Stimulated activated CD4-positive, alpha-beta T cell treated with anti-CD3 and anti-CD28 coated beads, Interleukin-12 subunit alpha, Interleukin-12 subunit beta, amount 100 ng/mL, for 4 hours (primary cell): Measurements from ENCODE around the gene WDR86.

Experiments
- DNase-seq: peaks from one replicate; pipeline ENCODE4 v3.0.0-alpha.2; 2020

Gene WDR86

DNA sequence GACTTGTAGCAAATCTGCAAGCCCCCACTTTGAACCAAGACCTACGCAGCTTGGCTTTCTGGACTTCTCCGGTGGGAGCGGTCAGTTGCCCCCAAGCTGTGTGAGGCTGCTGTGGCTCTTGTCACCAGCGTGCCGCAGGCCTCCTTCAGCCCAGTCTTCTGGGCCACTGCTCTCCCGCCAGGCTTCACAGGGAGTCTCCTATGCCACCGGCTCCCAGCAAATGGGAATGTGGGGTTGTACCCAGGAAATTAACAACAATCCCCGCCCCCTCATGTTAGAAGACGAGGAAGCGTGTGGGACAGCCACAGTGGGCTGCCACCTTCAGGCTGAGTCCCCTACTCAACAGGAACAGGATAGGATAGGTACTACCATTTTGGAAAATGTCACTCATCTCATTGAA lies 4.2 kb downstream of the WDR86 start:
- no peak for DNase-seq

DNA sequence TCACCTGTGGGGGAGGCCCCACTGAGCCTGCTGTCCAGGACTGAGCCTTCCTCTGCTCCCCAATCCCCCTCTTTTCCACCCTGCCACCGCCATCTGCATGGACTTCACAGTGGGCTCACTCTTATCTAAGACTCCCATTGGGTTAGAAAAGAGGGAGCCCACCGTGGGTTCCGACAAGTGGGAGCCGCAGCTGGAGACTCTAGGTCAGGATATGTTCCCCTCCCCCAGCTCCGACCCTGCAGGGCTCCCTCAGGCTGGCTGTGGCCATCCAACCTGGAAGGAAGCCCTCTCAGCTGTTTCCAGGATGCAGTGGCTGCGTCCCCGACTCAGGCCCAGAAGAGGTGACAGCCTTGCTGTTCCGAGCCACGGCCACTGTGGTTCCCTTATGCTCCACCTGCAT lies 4.8 kb downstream of the WDR86 start:
- DNase-seq = no peak

GRCh38 chr7:151404216-151405011 lies 5.4 kb downstream of the WDR86 start:
- no peak for DNase-seq

DNA sequence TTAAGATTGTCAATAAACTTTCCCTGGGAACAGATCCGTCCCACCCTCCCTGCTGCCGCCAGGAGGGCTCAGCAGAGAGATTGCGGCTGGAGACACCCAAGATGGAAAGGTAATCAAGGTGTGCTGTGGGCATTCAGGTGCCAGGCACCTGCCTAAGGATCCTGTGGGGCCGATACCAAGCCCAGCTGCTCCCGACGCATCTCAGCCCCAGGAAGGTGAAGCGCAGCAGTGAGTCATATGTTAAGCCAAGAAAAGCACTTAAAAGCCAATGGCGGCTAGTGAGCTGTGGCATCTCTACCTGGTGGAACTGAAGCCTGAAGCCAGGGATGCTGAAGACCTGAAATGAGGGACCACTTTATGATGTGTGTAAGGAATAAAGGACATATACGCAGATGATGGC lies 6.1 kb downstream of the WDR86 start:
- DNase-seq = no peak

- DNase-seq = no peak
Measured at GRCh38 chr7:151402029-151402835, 7.6 kb downstream of the WDR86 start.

- no peak for DNase-seq
Measured at GRCh38 chr7:151400626-151401315, 9.1 kb downstream of the WDR86 start.

- DNase-seq = no peak
Measured at GRCh38 chr7:151399906-151400305, 9.9 kb downstream of the WDR86 start.

DNA sequence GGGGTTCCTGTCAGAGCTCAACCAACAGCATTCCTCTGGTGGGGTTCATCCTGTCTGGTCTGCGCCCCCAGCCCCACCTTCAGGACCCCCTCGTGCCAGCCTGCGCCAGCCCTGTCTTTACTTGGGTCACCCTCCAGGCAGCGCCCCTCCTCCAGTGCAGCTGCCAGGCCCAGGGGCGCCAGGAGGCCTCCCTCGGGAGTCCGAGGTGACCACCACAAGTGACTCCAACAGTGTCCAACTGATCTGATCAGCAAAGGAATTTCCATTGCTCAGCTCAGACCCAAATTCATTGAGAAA lies 10.6 kb downstream of the WDR86 start:
- DNase-seq = no peak

DNA sequence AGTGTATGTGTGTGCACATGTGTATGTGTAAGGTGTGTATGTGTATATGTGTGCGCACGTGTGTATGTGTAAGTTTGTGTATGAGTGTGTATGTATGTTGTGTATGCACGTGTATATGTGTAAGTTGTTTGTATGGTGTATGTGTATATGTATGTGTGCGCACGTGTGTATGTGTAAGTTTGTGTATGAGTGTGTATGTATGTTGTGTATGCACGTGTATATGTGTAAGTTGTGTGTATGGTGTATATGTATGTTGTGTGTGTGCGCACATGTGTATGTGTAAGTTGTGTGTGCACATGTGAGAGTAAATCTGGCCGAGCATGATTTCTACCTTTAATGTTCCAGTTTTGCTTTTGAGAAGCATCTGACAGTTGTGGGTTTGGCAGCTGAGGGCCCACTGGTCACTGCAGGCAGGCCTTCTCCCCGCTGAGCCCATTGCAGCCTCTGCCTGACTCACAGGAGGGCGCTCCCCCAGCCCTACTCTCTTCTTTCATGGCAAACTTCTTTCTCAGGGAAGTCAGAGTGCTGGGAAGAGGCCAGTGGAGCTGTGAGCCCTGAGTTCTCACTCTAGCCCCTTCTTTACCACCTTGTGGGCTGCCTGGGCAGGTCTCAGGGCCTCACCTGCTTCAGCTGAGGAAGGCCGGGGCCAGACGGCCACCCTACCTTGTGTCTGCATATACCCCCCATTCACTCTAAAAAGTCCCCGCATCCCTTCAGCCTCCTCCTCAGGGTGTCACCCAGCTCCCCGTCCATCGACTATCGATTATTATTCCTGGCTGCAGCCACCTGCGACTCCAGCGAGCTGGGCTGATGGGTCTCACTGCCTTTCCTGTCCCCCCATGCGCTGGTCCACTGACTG lies 11.2 kb downstream of the WDR86 start:
- DNase-seq = no peak

- no peak for DNase-seq
Measured at GRCh38 chr7:151397026-151397425, 12.8 kb downstream of the WDR86 start.

DNA sequence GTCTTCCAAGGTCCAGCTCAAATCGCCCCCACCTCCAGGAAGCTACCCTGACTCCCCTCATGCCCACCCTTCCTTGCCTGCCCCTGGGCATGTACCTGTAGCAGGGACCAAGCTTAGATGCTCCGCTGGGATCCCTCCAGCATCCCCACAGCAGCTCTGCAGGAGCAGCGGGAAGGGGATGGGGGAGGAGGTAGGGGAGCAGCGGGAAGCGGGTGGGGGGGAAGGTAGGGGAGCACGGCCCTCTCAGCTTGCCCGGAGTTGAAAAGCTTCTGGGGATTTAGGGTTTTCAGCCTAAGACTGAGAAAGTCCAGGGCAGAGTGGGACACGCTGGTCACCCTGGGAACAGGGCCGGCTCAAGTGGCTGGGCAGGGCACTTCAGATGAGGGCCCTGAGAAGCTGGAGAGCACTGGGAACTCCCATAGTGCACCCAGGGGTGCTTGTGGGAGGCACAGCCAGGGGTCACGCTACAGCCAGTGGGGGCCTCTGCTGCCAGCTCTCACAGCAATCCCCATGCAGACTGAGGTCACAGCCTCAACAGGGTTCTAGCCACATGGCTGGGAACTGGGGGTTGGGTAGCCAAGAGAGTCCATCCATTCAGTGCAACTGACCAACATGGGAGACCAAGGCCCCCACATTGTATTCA lies 13.4 kb downstream of the WDR86 start:
- no peak for DNase-seq

DNA sequence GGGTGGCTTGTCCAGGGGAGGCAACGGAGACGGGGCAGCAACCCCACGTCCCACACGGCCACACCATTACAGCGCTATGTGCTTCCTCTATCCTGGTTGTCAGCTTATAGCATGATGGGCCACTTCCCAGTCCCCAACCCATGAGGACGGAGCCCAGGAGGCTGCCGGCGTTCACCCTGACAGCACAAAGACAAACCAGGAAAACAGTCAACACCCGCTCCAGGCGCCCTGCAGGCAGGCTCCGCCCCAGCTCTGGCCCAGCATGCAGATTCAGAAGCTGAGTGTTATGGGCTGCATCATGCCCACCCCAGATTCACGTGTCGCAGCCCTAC lies 14.8 kb downstream of the WDR86 start:
- DNase-seq = no peak

DNA sequence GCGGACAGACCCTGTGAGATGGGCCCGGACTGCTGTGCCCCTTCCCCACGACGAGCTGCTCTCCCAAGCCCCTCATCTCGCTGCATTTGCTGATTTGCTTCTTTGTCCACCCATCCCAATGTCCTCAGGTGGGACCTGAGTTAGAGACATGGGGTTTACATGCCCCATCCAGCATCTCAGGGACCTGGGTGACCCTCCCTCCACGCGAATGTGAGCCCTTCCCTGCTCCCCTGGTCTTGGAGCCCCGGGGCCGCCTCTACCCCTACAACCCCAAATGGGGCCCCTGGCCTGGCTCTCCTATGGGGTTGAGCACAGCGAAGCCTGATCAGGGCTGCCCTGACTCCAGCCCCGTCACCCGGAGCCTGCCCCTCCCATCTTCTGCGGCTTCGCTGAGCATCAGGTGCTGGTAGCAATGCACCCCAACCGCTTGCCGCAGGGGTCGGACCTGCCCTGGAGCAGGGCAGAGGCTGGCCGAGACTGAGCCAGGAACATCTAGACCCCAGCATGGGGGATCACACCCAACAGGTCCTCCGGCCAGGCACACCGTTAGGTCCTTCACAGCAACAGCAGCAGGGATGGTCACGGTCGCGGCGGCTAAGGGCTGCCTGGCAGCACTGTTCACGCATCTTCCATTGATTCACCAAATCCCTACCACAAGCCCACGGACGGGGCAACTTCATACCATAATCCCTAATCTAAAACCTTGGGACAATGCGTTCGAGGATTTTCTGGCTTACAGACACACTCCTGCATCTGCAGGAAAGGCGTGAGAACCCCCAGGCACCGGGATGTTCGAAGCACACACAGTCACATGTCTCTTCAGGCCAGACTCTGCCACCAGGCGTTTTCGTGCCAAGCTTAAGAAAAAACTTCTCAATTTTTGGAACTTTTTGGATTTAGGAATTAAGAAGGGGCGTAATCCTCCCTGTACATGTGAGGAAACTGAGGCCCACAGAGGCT lies 15.5 kb downstream of the WDR86 start:
- DNase-seq = no peak

DNA sequence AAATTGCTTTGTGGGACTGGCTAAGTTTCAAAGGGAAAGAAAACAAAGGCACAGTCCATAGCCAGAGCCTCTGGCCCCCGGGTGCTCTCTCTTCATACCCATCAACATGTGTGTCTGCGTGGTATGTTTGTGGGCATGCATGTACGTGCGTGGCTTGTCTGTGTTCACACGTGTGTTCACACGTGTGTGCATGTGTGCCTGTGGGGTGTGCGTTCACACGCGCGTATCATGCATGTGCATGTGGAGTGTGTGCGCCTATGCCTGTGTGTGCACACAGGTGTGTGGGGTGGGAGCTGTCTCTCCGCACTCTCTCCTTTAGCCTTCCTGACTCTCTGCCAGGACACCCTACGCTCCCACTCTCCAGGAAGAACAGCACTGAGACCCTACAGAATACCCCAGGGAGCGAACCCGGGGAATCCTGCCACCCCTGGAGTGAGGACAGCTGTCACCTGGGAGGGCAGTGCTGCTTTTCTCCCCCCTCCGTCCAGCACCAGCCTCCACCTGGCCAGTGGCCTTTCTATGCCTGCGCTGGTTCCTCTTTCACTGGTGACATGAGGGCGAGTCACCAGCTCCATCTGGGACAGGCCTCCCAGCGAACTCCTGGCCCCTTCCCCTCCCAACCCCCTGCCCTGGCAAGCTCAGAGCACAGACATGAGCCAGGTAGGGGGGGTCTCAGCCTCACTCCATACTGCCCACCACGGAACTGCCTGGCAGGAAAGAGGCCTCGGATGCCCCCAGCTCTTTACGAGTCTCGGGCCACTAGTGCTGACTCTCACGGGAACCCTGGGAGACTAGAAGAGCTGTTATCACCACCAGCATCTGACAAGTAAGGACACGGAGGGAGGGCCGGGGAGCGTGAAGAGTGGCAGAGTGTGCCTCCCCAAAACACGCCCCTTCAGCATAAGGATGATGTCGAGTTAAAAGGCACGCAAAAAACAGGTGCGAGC lies 16.5 kb downstream of the WDR86 start:
- no peak for DNase-seq

GRCh38 chr7:151392426-151392825 lies 17.4 kb downstream of the WDR86 start:
- DNase-seq = no peak

DNA sequence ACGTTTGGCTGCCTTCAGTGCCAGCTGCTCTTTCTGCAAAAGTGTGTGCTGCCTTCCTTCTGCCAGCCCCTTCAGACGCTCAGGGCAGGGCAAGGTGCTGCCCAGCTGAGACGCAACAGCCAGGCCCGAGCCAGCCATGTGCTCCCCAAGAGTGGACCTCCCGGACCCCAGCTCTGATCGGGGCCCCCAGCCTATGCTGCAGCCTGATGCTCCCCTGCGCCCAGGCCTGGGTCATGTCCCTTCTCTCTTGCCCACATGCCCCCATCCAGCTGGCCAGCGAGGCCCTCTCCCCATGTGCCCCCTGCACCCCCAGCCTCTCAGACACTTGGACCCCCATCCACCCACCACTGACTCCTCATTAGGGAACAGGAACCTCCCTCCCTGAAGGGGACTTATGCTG lies 17.8 kb downstream of the WDR86 start:
- DNase-seq = no peak

GRCh38 chr7:151391358-151391730 lies 18.5 kb downstream of the WDR86 start:
- no peak for DNase-seq

GRCh38 chr7:151390598-151391357 lies 19.1 kb downstream of the WDR86 start:
- no peak for DNase-seq
